Heart right ventricle (tissue), 16 donors: Measurements from ENCODE around the gene PRDM16. TPM values are rescaled to one million over a fixed set of nuclear protein-coding genes. Genes with fewer than 3 reads are reported as not detected.
A peak's percentile ranks its signal among the peaks of the same experiment; 100 is the strongest.

ENCODE experiments used
- ATAC-seq, 8 donors: fragments of 200-7000 bp; cut with Tn5 transposase; one replicate each; pipeline ENCODE4 v1.9.1; 2020; ENCODE audit warnings: mild to moderate bottlenecking in 8 of 8, moderate library complexity in 8 of 8, moderate number of reproducible peaks in 1 of 8
- DNase-seq, 2 donors: peaks; one replicate each; pipeline ENCODE4 v3.0.0-alpha.2; 2020
- H3K27ac ChIP-seq, 10 donors: fragments of 200-600 bp; sonication (generic) in 2 of 10; one replicate each; pipeline versions ENCODE4 v1.5.0 to v1.8.0; 2020 to 2022; ENCODE audit warnings: mild to moderate bottlenecking in 3 of 10
- H3K27me3 ChIP-seq, 7 donors: fragments of 200-600 bp; one replicate each; pipeline ENCODE4 v1.8.0; 2021 to 2022; ENCODE audit warnings: mild to moderate bottlenecking in 2 of 7
- H3K36me3 ChIP-seq, 9 donors: fragments of 200-600 bp; sonication (generic) in 1 of 9; one replicate each; pipeline versions ENCODE4 v1.5.0 to v1.8.0; 2020 to 2022; ENCODE audit warnings: mild to moderate bottlenecking in 2 of 9
- H3K4me1 ChIP-seq, 9 donors: fragments of 200-600 bp; sonication (generic) in 1 of 9; one replicate each; pipeline versions ENCODE4 v1.5.0 to v1.8.0; 2020 to 2022; ENCODE audit warnings: mild to moderate bottlenecking in 4 of 9
- H3K4me3 ChIP-seq, 10 donors: fragments of 200-600 bp; sonication (generic) in 2 of 10; one replicate each; pipeline versions ENCODE4 v1.5.0 to v1.8.0; 2020 to 2022; ENCODE audit warnings: mild to moderate bottlenecking in 7 of 10, moderate library complexity in 2 of 10
- H3K9me3 ChIP-seq, 11 donors: fragments of 200-600 bp in 10 of 11; sonication (generic) in 2 of 11; one replicate each; pipeline versions ENCODE4 v1.5.0 to v1.8.0; 2013 to 2022; ENCODE audit warnings: mild to moderate bottlenecking in 2 of 11, control low read depth in 1 of 11, moderate library complexity in 1 of 11
- CTCF ChIP-seq, 9 donors: fragments of 200-600 bp; sonication (generic) in 2 of 9; IDR thresholded peaks; one replicate each; pipeline versions ENCODE4 v1.5.0 to v1.8.0; 2021 to 2022; ENCODE audit warnings: antibody characterized with exemption in 9 of 9, mild to moderate bottlenecking in 5 of 9, moderate library complexity in 1 of 9
- WGBS, 2 donors: extraction: QIAGEN DNeasy Blood & Tissue Kit; methylation state at CpG; one replicate each; pipeline ENCODE4 v1.1.7; 2013; ENCODE audit warnings: inconsistent platforms in 1 of 2; 5-methylcytosine and 5-hydroxymethylcytosine counted together
- intact Hi-C, 10 donors: fragments of 100-400 bp; cut with DNase I; formaldehyde crosslinking; loops; one replicate each; pipeline versions ENCODE4 v1.11.1 to v1.14.2; 2022
- polyA plus RNA-seq, 2 donors: library from polyadenylated mRNA; stranded (reverse); fragments of 200-250 nt; gene quantifications; one replicate each; pipeline ENCODE4 v1.2.3, GENCODE V29; 2013
- total RNA-seq, 10 donors: library from RNA; stranded (reverse); fragmentation: NEBNext Ultra II Directional in 3 of 10; extraction: Animal tissue kit (Norgen Biotek cat#: 25700) in 3 of 10; gene quantifications; one replicate each; pipeline versions ENCODE4 v1.2.1 to v1.2.4, GENCODE V29; 2021 to 2023
- donor health status: Arrhythmogenic right ventricular cardiomyopathy.
- donor health status: ischemic (EF 13 %, LVEDD 7.1; RV severe dilation, severe dysfunction).
- donor health status: healthy with polysubstance abuse.
- donor health status: DM: no; HTN: yes; CAD: no.
- donor health status: DM: no; HTN: no; CAD: no.
- donor health status: ischemic (EF 25% LVEDD 6.9; RV normal size, moderate dysfunction).
- donor health status: ischemic (EF 25% LVEDD 5.7; RV mildly dilated, moderate dysfunction).
- donor health status: healthy.
- donor health status: DM: yes; HTN: yes; CAD: no.
- donor health status: Ischemic cardiomyopathy.
- donor health status: ischemic (EF 35%, LVEDD 5.7; RV mildly dilated, moderate dysfunction).
- donor health status: nonischemic (EF 11% LVEDD 7.7; RV severe dilation, severe dysfunction).
- donor health status: DM: yes; HTN: yes; CAD: no.
- donor health status: PGD.
- donor health status: ischemic (EF 29% LVEDD 5.4; RV normal size, mild dysfunction).
- donor health status: nonischemic (EF 23%, LVEDD 6.1; RV moderate dilation, normal function).

PRDM16 gene
- total and polyA plus RNA-seq, 12 donors = 4.1 to 25.9 (median 14.8) TPM

GRCh38 chr1:3061981-3062615 lies 6.9 kb upstream of the PRDM16 start:
- TF ChIP-seq CTCF (IDR thresholded peaks at IDR 0.05) = no peak
- peaks cover 0 to 9% (median 0%) of the 10 kb centered on the region in 9 donors for H3K36me3 ChIP-seq
- ATAC-seq (no peak), DNase-seq (no peak)
- H3K27ac ChIP-seq = no peak overlapping the region
- intact Hi-C loops = loop anchor here in 3 of 10 donors (5.0 to 10.0 kb wide), 3 partner anchors 343 to 353 kb away; no protein-coding TSS in a partner anchor
- no peaks in the 10 kb centered on the region for H3K9me3 ChIP-seq
- H3K27me3 ChIP-seq = peaks cover 12 to 65% (median 56%) of the 10 kb centered on the region in 7 donors
- WGBS, 2 donors = 47 to 48% methylated on average over 21 of the region's 21 CpGs
- H3K4me3 ChIP-seq = no peak overlapping the region
- H3K4me1 ChIP-seq = peaks cover 0 to 51% (median 21%) of the 10 kb centered on the region in 9 donors

GRCh38 chr1:3062616-3063378 lies 6.2 kb upstream of the PRDM16 start:
- intact Hi-C loops = loop anchor here in 3 of 10 donors (5.0 to 10.0 kb wide), 3 partner anchors 342 to 352 kb away; no protein-coding TSS in a partner anchor
- Histone ChIP-seq H3K36me3 (peaks cover 0 to 9% (median 0%) of the 10 kb centered on the region in 9 donors), H3K4me1 (peaks cover 3 to 58% (median 26%) of the 10 kb centered on the region in 9 donors), H3K4me3 (peak overlapping the region in 3 of 10 donors; percentile 27 to 41 (median 38)), H3K27ac (no peak overlapping the region), H3K27me3 (peaks cover 14 to 72% (median 63%) of the 10 kb centered on the region in 7 donors), H3K9me3 (no peaks in the 10 kb centered on the region)
- TF ChIP-seq CTCF (IDR thresholded peaks at IDR 0.05) = no peak
- peak in 1 of 2 donors; percentile 14 for DNase-seq
- 27 to 56% methylated on average over 41 to 50 of the region's 50 CpGs for WGBS, 2 donors
- no peak for ATAC-seq

GRCh38 chr1:3063379-3064295 lies 5.4 kb upstream of the PRDM16 start:
- no peak for TF ChIP-seq CTCF (IDR thresholded peaks at IDR 0.05)
- peaks cover 17 to 80% (median 70%) of the 10 kb centered on the region in 7 donors for H3K27me3 ChIP-seq
- H3K9me3 ChIP-seq = no peaks in the 10 kb centered on the region
- ATAC-seq = no peak
- H3K4me1 ChIP-seq = peaks cover 4 to 65% (median 30%) of the 10 kb centered on the region in 9 donors
- H3K27ac ChIP-seq = no peak overlapping the region
- peak overlapping the region in 6 of 10 donors; percentile 9 to 41 (median 28) for H3K4me3 ChIP-seq
- intact Hi-C loops = loop anchor here in 3 of 10 donors (5.0 to 10.0 kb wide), 3 partner anchors 341 to 351 kb away; no protein-coding TSS in a partner anchor
- DNase-seq = peak in 1 of 2 donors; percentile 11
- 30 to 35% methylated on average over 91 of the region's 91 CpGs for WGBS, 2 donors
- peaks cover 0 to 9% (median 0%) of the 10 kb centered on the region in 9 donors for H3K36me3 ChIP-seq
